GM18526 (cell line): ENCODE measurements around the gene GFRA1.

ENCODE experiments used
- POLR2A ChIP-seq: IDR thresholded peaks from 3 replicates; pipeline ENCODE4 v1.6.1; 2011; ENCODE audit not compliant: insufficient read length; ENCODE audit errors: extremely low read depth

Gene GFRA1

DNA sequence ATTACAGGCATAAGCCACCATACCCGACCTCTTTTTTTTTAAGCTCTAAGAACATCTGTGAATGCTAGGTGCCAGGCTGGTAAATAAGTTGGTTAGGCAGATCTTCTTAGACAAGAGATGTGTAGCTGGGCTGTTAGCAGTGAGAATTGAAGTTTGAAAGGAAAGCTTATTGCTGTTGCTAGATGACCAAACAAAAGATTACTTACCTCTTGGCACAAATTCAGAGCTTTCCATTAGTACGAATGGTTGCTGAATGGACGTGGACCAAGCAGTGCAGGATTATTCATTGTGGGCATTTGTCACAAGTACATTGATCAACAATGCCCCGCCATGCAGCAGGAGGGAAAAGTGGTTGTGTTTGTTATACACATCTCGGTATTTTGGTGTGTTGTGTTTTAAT is 131.2 kb downstream of the GFRA1 start:
- no peak for TF ChIP-seq POLR2A

GRCh38 chr10:116141246-116141645 is 131.8 kb downstream of the GFRA1 start:
- TF ChIP-seq POLR2A, result no peak

DNA sequence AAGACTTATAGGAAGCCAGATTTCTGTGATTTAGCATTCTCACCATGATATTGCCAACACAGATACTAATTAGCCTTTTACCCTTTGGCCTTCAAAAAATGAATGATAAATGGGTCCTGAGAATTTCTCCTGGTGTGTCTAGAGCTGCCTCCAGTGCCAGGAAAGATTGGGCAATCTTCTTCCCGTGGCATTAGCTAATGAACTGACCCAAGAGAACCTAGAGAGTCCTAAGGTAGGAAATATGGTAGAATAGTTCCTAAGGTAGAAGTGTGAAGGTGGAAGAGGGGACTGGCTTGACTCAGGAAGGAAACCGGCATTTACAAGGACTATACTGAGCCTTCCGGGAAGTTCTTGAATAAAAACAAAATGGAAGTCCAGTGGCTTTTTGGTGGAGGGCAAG is 133.1 kb downstream of the GFRA1 start:
- TF ChIP-seq POLR2A, result no peak

DNA sequence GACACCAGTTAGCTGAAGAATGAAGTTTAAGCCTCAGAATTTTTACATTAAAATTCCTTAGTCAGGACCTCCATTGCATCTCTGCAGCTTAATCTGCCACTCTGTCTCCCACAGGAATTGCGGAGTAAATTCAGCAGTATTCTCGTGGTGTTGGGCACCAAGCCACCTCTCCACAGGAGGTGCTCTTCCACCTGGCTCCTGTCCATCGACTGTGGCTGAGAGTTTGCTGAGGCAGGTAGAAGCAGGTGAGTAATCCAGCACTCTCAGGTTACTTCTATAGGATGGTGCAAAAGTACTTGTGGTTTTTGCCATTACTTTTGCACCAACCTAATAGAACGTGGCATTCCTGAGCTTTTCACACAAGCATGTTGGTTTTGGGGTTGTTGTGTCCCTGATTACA is 134.1 kb downstream of the GFRA1 start:
- no peak for TF ChIP-seq POLR2A

GRCh38 chr10:116136261-116136660 is 136.7 kb downstream of the GFRA1 start:
- TF ChIP-seq POLR2A, result no peak

DNA sequence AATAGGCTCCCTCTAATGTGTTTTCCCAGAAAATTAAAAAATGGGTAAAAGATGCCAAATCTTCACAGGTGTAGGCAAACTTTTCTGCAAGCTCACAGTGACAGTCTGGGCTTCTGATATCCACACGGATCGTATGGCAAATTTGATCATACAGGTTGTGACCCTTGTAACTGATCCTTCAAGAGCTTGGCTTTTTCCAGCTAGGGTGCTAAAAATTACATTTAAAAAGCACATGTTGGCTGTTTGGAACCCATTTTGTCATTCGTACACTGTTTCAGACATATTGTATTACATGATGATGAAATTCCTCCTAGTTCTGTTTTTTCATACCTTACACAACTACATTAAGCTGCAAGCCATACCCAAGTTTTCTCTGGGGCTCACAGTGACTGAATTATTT is 138.7 kb downstream of the GFRA1 start:
- no peak for TF ChIP-seq POLR2A

- TF ChIP-seq POLR2A, result no peak
These were observed 139.4 kb downstream of the GFRA1 start for GRCh38 chr10:116133634-116134033.

DNA sequence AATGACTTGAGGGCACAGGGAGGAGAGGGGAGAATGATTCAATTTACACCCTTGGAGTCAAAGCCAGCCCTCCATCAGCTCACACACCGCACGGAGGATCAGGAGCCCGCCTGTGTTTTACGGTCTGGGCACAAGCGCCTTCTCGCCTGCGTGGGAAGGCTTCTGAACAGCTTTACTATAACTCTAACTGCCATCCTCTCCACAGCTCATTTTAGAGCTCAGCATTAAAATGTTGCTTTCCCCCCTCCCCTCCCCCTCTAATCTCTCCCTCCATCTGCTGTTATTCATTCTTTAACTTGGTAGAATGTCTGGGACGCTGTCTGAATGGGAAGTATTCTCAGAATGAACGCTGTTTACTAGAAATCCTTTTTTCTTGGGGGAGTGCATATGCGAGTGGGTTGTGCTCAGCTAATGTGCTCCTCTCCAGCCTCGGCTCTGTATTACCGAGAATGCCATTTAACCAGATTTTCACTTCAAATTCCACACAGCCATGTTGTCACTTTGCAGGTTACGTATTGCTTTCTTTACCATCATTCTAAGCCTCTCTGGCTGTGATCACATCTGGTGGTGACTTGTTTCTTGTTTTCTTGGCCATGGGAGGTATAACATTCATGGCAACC is 140.1 kb downstream of the GFRA1 start:
- TF ChIP-seq POLR2A, result no peak

DNA sequence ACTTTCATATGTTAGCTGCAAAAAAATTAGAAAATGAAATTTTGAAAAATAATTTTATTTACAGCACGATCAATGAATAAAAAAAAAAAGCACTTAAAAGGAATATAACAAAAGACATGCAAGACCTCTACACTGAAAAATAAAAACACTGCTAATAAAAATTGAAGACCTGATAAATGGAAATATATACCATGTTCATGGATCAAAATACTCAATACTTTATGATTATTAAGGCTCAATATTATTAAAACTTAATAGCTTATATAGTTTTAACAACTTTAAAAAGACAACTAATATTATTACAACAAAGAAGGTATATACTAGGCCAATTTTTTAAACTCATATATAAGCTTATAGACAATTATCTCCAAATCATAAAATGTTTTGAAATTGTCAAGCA is 143.0 kb downstream of the GFRA1 start:
- TF ChIP-seq POLR2A, result no peak

GRCh38 chr10:116126954-116127695 is 145.9 kb downstream of the GFRA1 start:
- TF ChIP-seq POLR2A, result no peak

DNA sequence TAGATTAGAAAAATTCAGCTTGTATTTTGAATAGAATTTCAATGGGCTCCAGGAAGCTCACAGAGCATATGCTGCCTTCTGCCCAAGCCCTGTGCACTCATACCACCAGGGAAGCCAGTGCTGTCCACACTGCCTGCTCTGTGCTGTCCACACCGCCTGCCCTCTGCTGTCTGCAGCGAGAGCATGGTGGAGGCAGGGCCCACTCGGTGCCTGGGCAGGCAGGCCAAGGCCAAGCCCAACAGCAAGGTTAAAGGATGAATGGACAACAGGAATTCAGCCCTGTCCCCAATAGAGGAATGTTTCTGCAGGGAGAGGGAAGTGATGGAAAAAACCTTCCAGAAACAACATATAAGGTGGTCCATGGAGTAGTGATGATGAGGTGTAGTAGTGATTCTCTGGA is 146.8 kb downstream of the GFRA1 start:
- TF ChIP-seq POLR2A, result no peak

GRCh38 chr10:116125180-116125579 is 147.8 kb downstream of the GFRA1 start:
- TF ChIP-seq POLR2A, result no peak

DNA sequence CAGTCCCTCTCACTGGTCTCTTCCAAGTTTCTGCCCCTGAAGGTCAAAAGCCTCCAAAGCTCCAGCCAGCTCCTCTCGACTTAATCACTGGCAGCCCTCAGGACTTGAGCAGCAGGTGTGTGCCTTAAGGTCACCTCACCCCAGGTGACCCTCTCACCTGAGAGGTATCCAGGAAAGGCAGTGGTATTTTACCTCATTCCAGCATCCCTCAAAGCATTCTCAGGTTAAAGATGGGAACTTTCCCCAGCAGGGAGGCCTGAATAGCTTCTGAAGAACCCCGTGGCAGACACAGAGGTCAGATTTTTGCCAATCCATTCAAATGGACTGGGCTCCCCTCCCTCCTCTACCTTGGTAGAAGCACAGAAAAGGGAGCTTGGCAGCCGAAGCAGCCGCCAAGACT is 148.2 kb downstream of the GFRA1 start:
- no peak for TF ChIP-seq POLR2A

GRCh38 chr10:116122664-116123063 is 150.3 kb downstream of the GFRA1 start:
- no peak for TF ChIP-seq POLR2A

DNA sequence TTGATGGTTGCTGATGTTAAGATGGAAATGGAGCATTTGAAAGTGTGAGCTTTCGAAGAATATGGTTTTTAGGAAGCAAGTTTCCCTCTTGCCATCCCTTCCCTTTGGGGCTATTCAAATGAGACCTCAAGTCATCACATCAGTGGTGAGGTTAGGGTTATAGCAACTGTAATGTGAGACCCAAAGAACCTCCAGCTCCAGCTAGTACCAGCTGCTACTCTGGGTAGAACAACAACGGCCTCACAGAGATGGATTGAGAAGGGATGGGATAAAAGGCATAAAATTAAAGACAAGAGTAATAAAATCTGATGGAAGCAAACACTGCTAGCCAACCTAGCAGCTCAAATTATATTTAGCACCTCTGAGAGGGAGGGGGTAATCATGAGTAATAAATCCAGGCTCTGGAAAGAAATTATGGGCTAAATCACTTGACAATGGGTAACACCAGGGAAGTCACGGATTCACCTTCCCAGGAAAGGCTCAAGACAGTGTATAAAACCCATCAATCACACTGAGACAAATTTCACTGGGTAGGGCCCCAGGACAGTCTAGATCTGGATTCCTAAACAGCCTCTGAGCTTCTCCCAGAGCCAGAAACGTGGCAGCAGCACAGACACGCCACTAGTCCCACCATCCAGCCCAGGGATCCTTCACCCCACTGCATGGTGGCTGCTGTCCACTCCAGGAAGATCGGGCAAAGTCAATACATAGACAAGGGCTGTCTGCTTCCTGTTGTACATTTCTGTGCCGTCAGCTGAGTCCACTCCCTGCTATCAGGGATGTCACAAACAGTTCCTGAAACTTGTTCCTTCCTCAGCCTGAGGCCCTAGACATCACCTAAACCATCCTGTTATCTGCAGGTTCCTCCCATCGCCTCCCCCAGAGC is 151.1 kb downstream of the GFRA1 start:
- no peak for TF ChIP-seq POLR2A
